ENCODE data around the gene EFCC1.

- TF ChIP-seq CTCF (IDR thresholded peaks at IDR 0.05) (no peak), POLR2A (IDR thresholded peaks at IDR 0.05) (no peak), EP300 (IDR thresholded peaks at IDR 0.05) (no peak), POLR2AphosphoS5 (IDR thresholded peaks at IDR 0.05) (no peak)
These were observed 64.6 kb downstream of the EFCC1 start for GRCh38 chr3:129065720-129066073.

All from gastroesophageal sphincter (tissue), 3 donors.